ENCODE results near the gene CRELD2. TPM values are rescaled to one million over a fixed set of nuclear protein-coding genes. Genes with fewer than 3 reads are reported as not detected.
A peak's percentile ranks its signal among the peaks of the same experiment; 100 is the strongest.

Gene CRELD2
- total and polyA plus RNA-seq, 2 of the 13 experiments (the other 11 are each of a cell fraction or from before 2014, with no cell fraction given), result 17.2 to 44.7 TPM

- TF ChIP-seq PAF1 (CRISPR knock-in tag; IDR thresholded peaks at IDR 0.05) (no peak), BHLHE40 (IDR thresholded peaks at IDR 0.05; ENCODE audit: low read length) (no peak), ZNF737 (CRISPR knock-in tag; IDR thresholded peaks at IDR 0.05; ENCODE audit: borderline replicate concordance) (no peak), ZNF605 (CRISPR knock-in tag; IDR thresholded peaks at IDR 0.05) (peak; percentile 73; the same call in 1 of the 2 replicates), ZNF639 (CRISPR knock-in tag; conservative IDR thresholded peaks at IDR 0.05) (peak; percentile 71), ZNF629 (CRISPR knock-in tag; conservative IDR thresholded peaks at IDR 0.05) (no peak), DRAP1 (CRISPR knock-in tag; IDR thresholded peaks at IDR 0.05) (peak; percentile 49), ZNF12 (CRISPR knock-in tag; IDR thresholded peaks at IDR 0.05) (0 out of 2 replicates have a peak, but pooled peaks have one; percentile 32), NFKBIZ (CRISPR knock-in tag; IDR thresholded peaks at IDR 0.05) (0 out of 2 replicates have a peak, but pooled peaks have one; percentile 37), ZNF770 (CRISPR knock-in tag; IDR thresholded peaks at IDR 0.05) (0 out of 2 replicates have a peak, but pooled peaks have one; percentile 76), THAP11 (CRISPR knock-in tag; IDR thresholded peaks at IDR 0.05) (0 out of 2 replicates have a peak, but pooled peaks have one; percentile 56), ZBTB25 (CRISPR knock-in tag; IDR thresholded peaks at IDR 0.05) (peak; percentile 79), SRY (CRISPR knock-in tag; IDR thresholded peaks at IDR 0.05) (peak; percentile 84; the same call in 1 of the 2 replicates), LCORL (IDR thresholded peaks at IDR 0.05) (no peak), LCORL (CRISPR knock-in tag; IDR thresholded peaks at IDR 0.05) (peak; percentile 93), MLX (CRISPR knock-in tag; IDR thresholded peaks at IDR 0.05) (no peak), KLF16 (CRISPR knock-in tag; IDR thresholded peaks at IDR 0.05) (peak in 1 of 2 experiments; percentile 69; a peak in 2 of 4 replicates), ZBTB10 (CRISPR knock-in tag; IDR thresholded peaks at IDR 0.05; ENCODE audit: borderline replicate concordance) (peak; percentile 95), SP140L (CRISPR knock-in tag; IDR thresholded peaks at IDR 0.05; ENCODE audit: borderline replicate concordance) (no peak), ZSCAN31 (CRISPR knock-in tag; IDR thresholded peaks at IDR 0.05; ENCODE audit: low read depth) (peak; percentile 74)
Measured at GRCh38 chr22:49948958-49949913, 30.8 kb downstream of the CRELD2 start (continued).

All from HepG2 (cell line).